ENCODE data around the gene EEF1AKMT1.

DNA sequence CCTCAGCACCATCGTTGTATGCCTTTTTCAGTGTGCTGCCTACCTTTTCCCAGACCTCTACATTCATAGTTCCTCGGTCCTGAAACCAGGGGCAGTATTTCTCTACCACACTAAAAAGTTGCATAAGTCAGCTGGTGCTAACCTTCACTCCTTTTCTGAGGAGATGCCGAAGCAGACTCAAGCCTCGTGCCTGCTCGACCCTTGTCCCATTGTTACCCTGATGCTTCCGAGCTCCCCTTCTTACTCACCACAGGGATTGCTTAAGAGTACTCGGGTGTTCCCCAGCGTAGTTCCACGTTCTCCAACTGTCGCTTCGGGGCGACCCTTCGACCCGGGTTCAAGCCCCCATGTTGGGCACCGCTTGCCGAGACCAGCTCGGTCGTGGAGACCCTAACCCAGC lies 89.2 kb downstream of the EEF1AKMT1 start:
- TF ChIP-seq, protein P1, sequence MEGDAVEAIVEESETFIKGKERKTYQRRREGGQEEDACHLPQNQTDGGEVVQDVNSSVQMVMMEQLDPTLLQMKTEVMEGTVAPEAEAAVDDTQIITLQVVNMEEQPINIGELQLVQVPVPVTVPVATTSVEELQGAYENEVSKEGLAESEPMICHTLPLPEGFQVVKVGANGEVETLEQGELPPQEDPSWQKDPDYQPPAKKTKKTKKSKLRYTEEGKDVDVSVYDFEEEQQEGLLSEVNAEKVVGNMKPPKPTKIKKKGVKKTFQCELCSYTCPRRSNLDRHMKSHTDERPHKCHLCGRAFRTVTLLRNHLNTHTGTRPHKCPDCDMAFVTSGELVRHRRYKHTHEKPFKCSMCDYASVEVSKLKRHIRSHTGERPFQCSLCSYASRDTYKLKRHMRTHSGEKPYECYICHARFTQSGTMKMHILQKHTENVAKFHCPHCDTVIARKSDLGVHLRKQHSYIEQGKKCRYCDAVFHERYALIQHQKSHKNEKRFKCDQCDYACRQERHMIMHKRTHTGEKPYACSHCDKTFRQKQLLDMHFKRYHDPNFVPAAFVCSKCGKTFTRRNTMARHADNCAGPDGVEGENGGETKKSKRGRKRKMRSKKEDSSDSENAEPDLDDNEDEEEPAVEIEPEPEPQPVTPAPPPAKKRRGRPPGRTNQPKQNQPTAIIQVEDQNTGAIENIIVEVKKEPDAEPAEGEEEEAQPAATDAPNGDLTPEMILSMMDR (conservative IDR thresholded peaks at IDR 0.05; ENCODE audit: low read depth in 2 of 2), result no peak
- TF ChIP-seq EZH2 (IDR thresholded peaks at IDR 0.05; ENCODE audit: low read depth, unreplicated experiment), result no peak
- TF ChIP-seq POLR2AphosphoS5 (IDR thresholded peaks at IDR 0.05; ENCODE audit: low read depth), result no peak
- TF ChIP-seq JUNB (IDR thresholded peaks at IDR 0.05; ENCODE audit: unreplicated experiment), result no peak
- TF ChIP-seq, protein P2, sequence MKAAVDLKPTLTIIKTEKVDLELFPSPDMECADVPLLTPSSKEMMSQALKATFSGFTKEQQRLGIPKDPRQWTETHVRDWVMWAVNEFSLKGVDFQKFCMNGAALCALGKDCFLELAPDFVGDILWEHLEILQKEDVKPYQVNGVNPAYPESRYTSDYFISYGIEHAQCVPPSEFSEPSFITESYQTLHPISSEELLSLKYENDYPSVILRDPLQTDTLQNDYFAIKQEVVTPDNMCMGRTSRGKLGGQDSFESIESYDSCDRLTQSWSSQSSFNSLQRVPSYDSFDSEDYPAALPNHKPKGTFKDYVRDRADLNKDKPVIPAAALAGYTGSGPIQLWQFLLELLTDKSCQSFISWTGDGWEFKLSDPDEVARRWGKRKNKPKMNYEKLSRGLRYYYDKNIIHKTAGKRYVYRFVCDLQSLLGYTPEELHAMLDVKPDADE (IDR thresholded peaks at IDR 0.05), result no peak
- TF ChIP-seq, protein P3, sequence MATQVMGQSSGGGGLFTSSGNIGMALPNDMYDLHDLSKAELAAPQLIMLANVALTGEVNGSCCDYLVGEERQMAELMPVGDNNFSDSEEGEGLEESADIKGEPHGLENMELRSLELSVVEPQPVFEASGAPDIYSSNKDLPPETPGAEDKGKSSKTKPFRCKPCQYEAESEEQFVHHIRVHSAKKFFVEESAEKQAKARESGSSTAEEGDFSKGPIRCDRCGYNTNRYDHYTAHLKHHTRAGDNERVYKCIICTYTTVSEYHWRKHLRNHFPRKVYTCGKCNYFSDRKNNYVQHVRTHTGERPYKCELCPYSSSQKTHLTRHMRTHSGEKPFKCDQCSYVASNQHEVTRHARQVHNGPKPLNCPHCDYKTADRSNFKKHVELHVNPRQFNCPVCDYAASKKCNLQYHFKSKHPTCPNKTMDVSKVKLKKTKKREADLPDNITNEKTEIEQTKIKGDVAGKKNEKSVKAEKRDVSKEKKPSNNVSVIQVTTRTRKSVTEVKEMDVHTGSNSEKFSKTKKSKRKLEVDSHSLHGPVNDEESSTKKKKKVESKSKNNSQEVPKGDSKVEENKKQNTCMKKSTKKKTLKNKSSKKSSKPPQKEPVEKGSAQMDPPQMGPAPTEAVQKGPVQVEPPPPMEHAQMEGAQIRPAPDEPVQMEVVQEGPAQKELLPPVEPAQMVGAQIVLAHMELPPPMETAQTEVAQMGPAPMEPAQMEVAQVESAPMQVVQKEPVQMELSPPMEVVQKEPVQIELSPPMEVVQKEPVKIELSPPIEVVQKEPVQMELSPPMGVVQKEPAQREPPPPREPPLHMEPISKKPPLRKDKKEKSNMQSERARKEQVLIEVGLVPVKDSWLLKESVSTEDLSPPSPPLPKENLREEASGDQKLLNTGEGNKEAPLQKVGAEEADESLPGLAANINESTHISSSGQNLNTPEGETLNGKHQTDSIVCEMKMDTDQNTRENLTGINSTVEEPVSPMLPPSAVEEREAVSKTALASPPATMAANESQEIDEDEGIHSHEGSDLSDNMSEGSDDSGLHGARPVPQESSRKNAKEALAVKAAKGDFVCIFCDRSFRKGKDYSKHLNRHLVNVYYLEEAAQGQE (IDR thresholded peaks at IDR 0.05; ENCODE audit: unreplicated experiment), result no peak
- no peak for TF ChIP-seq EZH2phosphoT487 (IDR thresholded peaks at IDR 0.05; ENCODE audit: unreplicated experiment)
- no peak for TF ChIP-seq CREB1 (CRISPR knock-in tag; IDR thresholded peaks at IDR 0.05; ENCODE audit: low read depth)
- TF ChIP-seq ZNF331 (CRISPR knock-in tag; IDR thresholded peaks at IDR 0.05; ENCODE audit: low read depth), result no peak
- TF ChIP-seq ZNF114 (CRISPR knock-in tag; IDR thresholded peaks at IDR 0.05), result no peak
- TF ChIP-seq STAT1 (IDR thresholded peaks at IDR 0.05; ENCODE audit: unreplicated experiment), result no peak
- TF ChIP-seq, protein P4, sequence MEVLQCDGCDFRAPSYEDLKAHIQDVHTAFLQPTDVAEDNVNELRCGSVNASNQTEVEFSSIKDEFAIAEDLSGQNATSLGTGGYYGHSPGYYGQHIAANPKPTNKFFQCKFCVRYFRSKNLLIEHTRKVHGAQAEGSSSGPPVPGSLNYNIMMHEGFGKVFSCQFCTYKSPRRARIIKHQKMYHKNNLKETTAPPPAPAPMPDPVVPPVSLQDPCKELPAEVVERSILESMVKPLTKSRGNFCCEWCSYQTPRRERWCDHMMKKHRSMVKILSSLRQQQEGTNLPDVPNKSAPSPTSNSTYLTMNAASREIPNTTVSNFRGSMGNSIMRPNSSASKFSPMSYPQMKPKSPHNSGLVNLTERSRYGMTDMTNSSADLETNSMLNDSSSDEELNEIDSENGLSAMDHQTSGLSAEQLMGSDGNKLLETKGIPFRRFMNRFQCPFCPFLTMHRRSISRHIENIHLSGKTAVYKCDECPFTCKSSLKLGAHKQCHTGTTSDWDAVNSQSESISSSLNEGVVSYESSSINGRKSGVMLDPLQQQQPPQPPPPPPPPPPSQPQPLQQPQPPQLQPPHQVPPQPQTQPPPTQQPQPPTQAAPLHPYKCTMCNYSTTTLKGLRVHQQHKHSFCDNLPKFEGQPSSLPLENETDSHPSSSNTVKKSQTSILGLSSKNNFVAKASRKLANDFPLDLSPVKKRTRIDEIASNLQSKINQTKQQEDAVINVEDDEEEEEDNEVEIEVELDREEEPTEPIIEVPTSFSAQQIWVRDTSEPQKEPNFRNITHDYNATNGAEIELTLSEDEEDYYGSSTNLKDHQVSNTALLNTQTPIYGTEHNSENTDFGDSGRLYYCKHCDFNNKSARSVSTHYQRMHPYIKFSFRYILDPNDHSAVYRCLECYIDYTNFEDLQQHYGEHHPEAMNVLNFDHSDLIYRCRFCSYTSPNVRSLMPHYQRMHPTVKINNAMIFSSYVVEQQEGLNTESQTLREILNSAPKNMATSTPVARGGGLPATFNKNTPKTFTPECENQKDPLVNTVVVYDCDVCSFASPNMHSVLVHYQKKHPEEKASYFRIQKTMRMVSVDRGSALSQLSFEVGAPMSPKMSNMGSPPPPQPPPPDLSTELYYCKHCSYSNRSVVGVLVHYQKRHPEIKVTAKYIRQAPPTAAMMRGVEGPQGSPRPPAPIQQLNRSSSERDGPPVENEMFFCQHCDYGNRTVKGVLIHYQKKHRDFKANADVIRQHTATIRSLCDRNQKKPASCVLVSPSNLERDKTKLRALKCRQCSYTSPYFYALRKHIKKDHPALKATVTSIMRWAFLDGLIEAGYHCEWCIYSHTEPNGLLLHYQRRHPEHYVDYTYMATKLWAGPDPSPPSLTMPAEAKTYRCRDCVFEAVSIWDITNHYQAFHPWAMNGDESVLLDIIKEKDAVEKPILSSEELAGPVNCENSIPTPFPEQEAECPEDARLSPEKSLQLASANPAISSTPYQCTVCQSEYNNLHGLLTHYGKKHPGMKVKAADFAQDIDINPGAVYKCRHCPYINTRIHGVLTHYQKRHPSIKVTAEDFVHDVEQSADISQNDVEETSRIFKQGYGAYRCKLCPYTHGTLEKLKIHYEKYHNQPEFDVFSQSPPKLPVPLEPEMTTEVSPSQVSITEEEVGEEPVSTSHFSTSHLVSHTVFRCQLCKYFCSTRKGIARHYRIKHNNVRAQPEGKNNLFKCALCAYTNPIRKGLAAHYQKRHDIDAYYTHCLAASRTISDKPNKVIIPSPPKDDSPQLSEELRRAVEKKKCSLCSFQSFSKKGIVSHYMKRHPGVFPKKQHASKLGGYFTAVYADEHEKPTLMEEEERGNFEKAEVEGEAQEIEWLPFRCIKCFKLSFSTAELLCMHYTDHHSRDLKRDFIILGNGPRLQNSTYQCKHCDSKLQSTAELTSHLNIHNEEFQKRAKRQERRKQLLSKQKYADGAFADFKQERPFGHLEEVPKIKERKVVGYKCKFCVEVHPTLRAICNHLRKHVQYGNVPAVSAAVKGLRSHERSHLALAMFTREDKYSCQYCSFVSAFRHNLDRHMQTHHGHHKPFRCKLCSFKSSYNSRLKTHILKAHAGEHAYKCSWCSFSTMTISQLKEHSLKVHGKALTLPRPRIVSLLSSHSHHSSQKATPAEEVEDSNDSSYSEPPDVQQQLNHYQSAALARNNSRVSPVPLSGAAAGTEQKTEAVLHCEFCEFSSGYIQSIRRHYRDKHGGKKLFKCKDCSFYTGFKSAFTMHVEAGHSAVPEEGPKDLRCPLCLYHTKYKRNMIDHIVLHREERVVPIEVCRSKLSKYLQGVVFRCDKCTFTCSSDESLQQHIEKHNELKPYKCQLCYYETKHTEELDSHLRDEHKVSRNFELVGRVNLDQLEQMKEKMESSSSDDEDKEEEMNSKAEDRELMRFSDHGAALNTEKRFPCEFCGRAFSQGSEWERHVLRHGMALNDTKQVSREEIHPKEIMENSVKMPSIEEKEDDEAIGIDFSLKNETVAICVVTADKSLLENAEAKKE (CRISPR knock-in tag; IDR thresholded peaks at IDR 0.05), result no peak
- no peak for TF ChIP-seq NANOG (IDR thresholded peaks at IDR 0.05; ENCODE audit: borderline replicate concordance)

Data from GM23338 (cell line).